Activated CD4-positive, alpha-beta T cell treated with anti-CD3 and anti-CD28 coated beads for 4 hours (primary cell): ENCODE results near the gene SLC25A3.
A peak's percentile ranks its signal among the peaks of the same experiment; 100 is the strongest.
"Not testable (repeated sequence)": the region's sequence is repeated elsewhere in the genome, so short reads cannot be mapped to it uniquely, and the experiment has no call there.

Experiments
- DNase-seq, 2 donors: peaks; one replicate each; pipeline ENCODE4 v3.0.0-alpha.2; 2020

Gene SLC25A3

GRCh38 chr12:98593351-98594049 lies at the start of gene SLC25A3:
Gene SLC25A3 (plus strand): TSS chr12:98593686. CDS start chr12:98593979, 293 bp downstream.
- DNase-seq, result peak; percentile 92 to 93

- no peak for DNase-seq
Measured at GRCh38 chr12:98543701-98544100, 49.8 kb upstream of the SLC25A3 start.

GRCh38 chr12:98544751-98545150 lies 48.7 kb upstream of the SLC25A3 start:
- DNase-seq, result no peak

GRCh38 chr12:98549371-98550110 lies 43.9 kb upstream of the SLC25A3 start:
- DNase-seq, result no peak

DNA sequence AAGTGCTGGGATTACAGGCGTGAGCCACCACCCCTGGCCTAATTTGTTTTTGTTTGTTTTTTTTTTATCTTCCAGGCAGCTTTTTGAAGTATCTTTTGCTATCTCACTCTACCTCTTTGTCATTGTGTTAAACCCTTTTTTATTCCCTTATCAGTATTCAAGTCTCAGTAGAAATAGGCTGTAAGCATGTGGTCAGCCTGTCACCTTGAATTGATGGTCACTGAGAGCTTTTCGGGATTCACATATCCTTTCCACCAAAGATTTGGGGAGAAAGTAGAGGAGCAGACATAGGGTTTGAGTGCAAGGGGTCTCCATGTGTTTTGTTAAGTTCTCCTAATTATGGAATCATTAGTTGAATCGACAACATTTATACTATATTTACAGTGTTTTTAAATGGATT lies 41.7 kb upstream of the SLC25A3 start:
- DNase-seq, result no peak

GRCh38 chr12:98558097-98558496 lies 35.4 kb upstream of the SLC25A3 start:
- DNase-seq, result not testable (repeated sequence)

GRCh38 chr12:98559666-98560065 lies 33.8 kb upstream of the SLC25A3 start:
- DNase-seq, result no peak

DNA sequence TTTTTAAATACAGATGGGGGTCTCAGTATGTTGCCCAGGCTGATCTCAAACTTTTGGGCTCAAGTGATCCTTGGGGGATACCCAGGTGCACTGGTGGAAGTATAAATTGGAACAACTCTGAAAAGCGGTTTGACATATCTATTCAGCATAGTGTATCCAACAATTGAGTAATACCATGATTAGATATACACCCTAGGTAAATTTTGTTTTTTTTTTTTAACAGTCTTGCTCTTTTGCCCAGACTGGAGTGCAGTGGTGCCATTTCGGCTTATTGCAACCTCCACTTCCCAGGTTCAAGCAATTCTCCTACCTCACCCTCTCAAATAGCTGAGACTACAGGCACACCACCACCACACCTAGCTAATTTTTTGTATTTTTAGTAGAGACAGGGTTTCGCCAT lies 31.6 kb upstream of the SLC25A3 start:
- DNase-seq, result no peak

GRCh38 chr12:98572010-98572409 lies 21.5 kb upstream of the SLC25A3 start:
- DNase-seq, result no peak

DNA sequence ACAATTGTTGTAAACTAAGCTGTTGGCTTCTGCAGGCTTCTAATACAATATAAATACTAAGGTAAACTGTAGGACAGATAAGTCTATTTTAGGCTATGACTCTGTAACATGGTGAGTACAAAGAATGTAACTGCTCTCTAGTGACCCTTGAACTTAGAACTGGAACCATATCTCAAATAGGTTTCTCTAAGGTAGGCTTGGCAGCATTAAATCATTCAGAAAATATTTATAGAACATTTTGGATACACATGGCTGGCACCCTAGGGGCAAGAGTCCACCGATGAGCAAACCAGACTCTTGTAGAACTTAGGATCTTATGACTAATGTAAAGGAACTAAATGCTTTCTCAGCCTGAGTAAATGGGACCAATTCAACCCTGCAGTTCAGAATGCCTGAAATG lies 19.4 kb upstream of the SLC25A3 start:
- DNase-seq, result no peak

DNA sequence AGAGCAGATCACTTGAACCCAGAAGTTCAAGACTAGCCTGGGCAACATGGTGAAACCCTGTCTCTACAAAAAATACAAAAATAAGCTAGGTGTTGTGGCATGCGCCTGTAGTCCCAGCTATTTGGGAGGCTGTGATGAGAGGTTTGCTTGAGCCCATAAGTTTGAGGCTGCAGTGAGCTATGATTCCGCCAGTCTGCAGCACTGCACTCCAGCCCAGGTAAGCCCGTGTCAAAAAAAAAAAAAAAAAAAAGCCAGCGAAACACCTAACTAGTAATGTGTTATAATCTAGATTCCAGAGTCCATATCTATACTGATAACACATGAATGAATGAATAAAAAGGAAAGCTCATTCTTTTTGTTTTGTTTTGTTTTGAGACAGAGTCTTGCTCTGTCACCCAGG lies 18.5 kb upstream of the SLC25A3 start:
- no peak for DNase-seq

DNA sequence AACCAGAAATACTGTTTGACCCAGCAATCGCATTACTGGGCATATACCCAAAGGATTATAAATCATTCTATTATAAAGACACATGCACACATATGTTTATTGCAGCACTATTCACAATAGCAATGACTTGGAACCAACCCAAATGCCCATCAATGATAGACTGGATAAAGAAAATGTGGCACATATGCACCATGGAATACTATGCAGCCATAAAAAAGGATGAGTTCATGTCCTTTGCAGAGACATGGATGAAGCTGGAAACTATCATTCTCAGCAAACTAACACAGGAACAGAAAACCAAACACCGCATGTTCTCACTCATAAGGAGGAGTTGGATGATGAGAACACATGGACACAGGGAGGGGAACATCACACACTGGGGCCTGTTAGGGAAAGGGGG lies 16.7 kb upstream of the SLC25A3 start:
- DNase-seq, result not testable (repeated sequence)

GRCh38 chr12:98578392-98578791 lies 15.1 kb upstream of the SLC25A3 start:
- DNase-seq, result no peak

- DNase-seq, result no peak
Measured at GRCh38 chr12:98578821-98579220, 14.7 kb upstream of the SLC25A3 start.

DNA sequence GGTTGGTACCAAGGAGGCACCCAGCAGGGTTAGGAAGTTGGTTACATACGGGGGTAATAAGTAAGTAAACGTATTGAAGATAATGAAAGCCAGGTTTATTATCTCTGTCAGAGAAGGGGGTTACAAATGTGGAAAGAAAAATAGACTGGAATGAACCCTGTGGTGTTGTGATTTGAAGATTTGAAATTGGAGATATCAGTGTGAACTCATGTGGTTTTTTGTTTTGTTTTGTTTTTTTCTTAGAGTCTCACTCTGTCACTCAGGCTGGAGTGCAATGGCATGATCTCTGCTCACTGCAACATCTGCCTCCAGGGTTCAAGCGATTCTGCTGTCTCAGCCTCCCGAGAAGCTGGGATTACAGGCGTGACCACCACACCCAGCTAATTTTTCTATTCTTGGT lies 14.1 kb upstream of the SLC25A3 start:
- DNase-seq, result no peak

DNA sequence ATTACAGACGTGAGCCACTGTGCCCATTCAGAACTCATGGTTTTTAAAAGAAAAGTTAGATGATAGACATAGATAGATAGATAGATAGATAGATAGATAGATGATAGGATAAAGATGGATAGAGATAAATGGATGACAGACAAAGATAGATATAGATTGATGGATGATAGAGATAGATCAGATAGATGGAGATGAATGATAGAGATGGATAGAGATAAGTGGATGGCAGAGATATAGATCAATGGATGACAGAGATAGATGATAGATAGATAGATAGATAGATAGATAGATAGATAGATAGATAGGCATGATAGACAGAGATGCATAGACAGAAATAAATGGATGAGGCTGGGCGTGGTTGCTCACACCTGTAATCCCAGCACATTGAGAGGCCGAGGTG lies 13.7 kb upstream of the SLC25A3 start:
- no peak for DNase-seq

- no peak for DNase-seq
Measured at GRCh38 chr12:98580695-98581094, 12.8 kb upstream of the SLC25A3 start.

- no peak for DNase-seq
Measured at GRCh38 chr12:98581101-98581500, 12.4 kb upstream of the SLC25A3 start.

DNA sequence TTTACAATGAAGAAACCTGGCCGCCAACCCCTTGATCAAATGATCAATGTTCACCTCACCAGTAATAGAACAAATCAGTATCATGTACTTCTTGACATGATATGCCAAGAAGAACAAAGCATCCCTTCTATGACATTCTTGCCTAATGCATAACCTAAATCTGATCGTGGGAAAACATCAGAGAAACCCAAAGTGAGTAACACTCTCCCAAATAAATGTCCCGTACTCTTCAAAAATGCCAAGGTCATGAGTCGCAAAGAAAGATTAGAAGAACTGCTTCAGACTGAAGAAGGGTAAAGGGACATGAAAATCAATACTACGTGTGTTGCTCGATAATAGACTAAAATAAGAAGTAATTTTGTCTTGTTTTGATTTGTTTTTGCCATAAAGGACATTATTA lies 11.4 kb upstream of the SLC25A3 start:
- no peak for DNase-seq

DNA sequence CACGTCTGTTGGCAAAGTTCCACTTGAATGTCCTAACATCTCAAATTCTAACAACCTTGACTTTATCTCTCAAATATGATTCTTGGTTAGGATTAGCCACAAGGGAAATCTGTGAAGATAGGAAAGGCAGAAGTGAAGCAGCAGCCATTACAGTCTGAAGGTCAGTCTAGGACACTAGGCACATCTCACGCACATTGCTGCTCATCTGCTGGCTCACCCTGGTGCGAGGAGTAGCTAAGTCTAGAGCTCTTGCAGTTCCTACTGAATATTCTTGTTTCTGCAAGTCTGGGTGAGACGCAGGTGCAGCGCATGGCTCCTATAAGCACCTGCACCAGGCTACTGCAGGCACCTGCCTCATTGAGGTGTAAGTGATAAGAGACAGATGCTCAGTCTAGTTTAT lies 6.4 kb upstream of the SLC25A3 start:
- no peak for DNase-seq

- no peak for DNase-seq
Measured at GRCh38 chr12:98591209-98591608, 2.3 kb upstream of the SLC25A3 start.

- DNase-seq, result peak in 1 of 2 donors; percentile 3
Measured at GRCh38 chr12:98592825-98593322, 612 bp upstream of the SLC25A3 start.

GRCh38 chr12:98594050-98594835 lies 757 bp downstream of the SLC25A3 start:
- DNase-seq, result peak in 1 of 2 donors; percentile 26
